K562 (cell line): Measurements from ENCODE around the gene TMEM132D. TPM values are rescaled to one million over a fixed set of nuclear protein-coding genes. Genes with fewer than 3 reads are reported as not detected.
A peak's percentile ranks its signal among the peaks of the same experiment; 100 is the strongest.

Experiments used
- ATAC-seq: fragments of 200-7000 bp; cut with Tn5 transposase; 3 replicates; pipeline ENCODE4 v1.9.1; 2020; ENCODE audit warnings: moderate library complexity
- BruUV-seq: library from RNA; stranded (reverse); fragments of 400-500 nt; replicated peaks from 2 replicates; lab custom pipeline; 2021; lab: Mats Ljungman, UMichigan
- CTCF ChIA-PET: fragments of 300-600 bp; formaldehyde crosslinking; extraction: SDS; loops from one replicate; lab custom pipeline; 2021; ENCODE audit warnings: low intra/inter-chr PET ratio; lab: Yijun Ruan, JAX
- POLR2A ChIA-PET: fragments of 300-600, 350-650 bp; sonication (Branson Sonifier 250); formaldehyde crosslinking; extraction: SDS; loops from one replicate; lab custom pipeline; 2021; ENCODE audit warnings: antibody characterized with exemption, inconsistent platforms; lab: Yijun Ruan, JAX
- DNase-seq, 4 experiments: peaks; one replicate each; pipeline versions ENCODE4 v3.0.0 to v3.0.0-alpha.2; 2011 to 2018; ENCODE audit warnings: low spot score in 3 of 4, mixed read lengths in 3 of 4; ENCODE audit errors: extremely low read depth in 1 of 4
- FAIRE-seq: peaks from 2 replicates; lab custom pipeline; 2011; peaks lifted over from hg19 to GRCh38; lab: Jason Lieb, UNC
- H2AFZ ChIP-seq: 2 replicates; pipeline ENCODE4 v1.6.0; 2011; ENCODE audit warnings: low read depth, low read length, control low read depth, inconsistent platforms
- H3K27ac ChIP-seq: fragments of 200-600 bp; 3 replicates; pipeline ENCODE4 v1.8.0; 2011; ENCODE audit warnings: low read depth, mild to moderate bottlenecking, control low read depth, inconsistent platforms, low read length, moderate library complexity, mixed read lengths; ENCODE audit errors: extremely low read depth
- H3K27me3 ChIP-seq, 2 experiments: fragments of 300-600 bp in 1 of 2; 2 replicates in 1 of 2; 3 replicates in 1 of 2; pipeline versions ENCODE4 v1.6.0 to v1.8.0; 2011; ENCODE audit warnings: inconsistent platforms in 2 of 2, low read length in 2 of 2, mild to moderate bottlenecking in 1 of 2, mixed read lengths in 1 of 2, moderate library complexity in 1 of 2; ENCODE audit not compliant: control insufficient read depth in 2 of 2, insufficient read depth in 2 of 2
- H3K36me3 ChIP-seq: fragments of 300-600 bp; 3 replicates; pipeline ENCODE4 v1.8.0; 2011; ENCODE audit warnings: mild to moderate bottlenecking, low read length, inconsistent platforms; ENCODE audit not compliant: control insufficient read depth, insufficient read depth
- H3K4me1 ChIP-seq, 2 experiments: fragments of 200-600 bp in 1 of 2; replicated peaks in 1 of 2; 2 replicates in 1 of 2; 3 replicates in 1 of 2; pipeline versions ENCODE4 v1.5.1 to v1.8.0; 2011; ENCODE audit warnings: inconsistent platforms in 2 of 2, low read length in 2 of 2, mild to moderate bottlenecking in 1 of 2, mixed read lengths in 1 of 2, moderate library complexity in 1 of 2; ENCODE audit not compliant: control insufficient read depth in 2 of 2, insufficient read depth in 2 of 2
- H3K4me2 ChIP-seq: 2 replicates; pipeline ENCODE4 v1.6.1; 2011; ENCODE audit warnings: low read length, control low read depth, inconsistent platforms, mixed read lengths; ENCODE audit not compliant: insufficient read depth
- H3K4me3 ChIP-seq: fragments of 200-600 bp; sonication (generic), shearing (Covaris generic); 2 replicates; pipeline ENCODE4 v1.5.1; 2016; ENCODE audit warnings: control low read depth, inconsistent platforms
- H3K79me2 ChIP-seq: fragments of 200-600 bp; 3 replicates; pipeline ENCODE4 v1.8.0; 2011; ENCODE audit warnings: low read length, inconsistent platforms; ENCODE audit not compliant: control insufficient read depth, insufficient read depth
- H3K9ac ChIP-seq, 2 experiments: 2 replicates each; pipeline versions ENCODE4 v1.6.0 to v1.6.1; 2011; ENCODE audit warnings: low read depth in 2 of 2, low read length in 2 of 2, control low read depth in 1 of 2, inconsistent platforms in 1 of 2, mild to moderate bottlenecking in 1 of 2, mixed read lengths in 1 of 2; ENCODE audit not compliant: insufficient read depth in 1 of 2
- H3K9me1 ChIP-seq: one replicate; pipeline ENCODE4 v1.6.0; 2011; ENCODE audit warnings: inconsistent platforms, mild to moderate bottlenecking, low read length, moderate library complexity; ENCODE audit not compliant: control insufficient read depth, insufficient read depth
- H3K9me3 ChIP-seq: replicated peaks from 2 replicates; pipeline ENCODE4 v1.5.1; 2011; ENCODE audit warnings: low read depth, low read length, inconsistent platforms; ENCODE audit not compliant: control insufficient read depth, insufficient read depth
- H4K20me1 ChIP-seq: replicated peaks from 2 replicates; pipeline ENCODE4 v1.6.1; 2011; ENCODE audit warnings: low read length, inconsistent platforms, mixed read lengths; ENCODE audit not compliant: control insufficient read depth, insufficient read depth
- CBX3 ChIP-seq, 2 experiments: IDR thresholded peaks; 1 replicate in 1 of 2; 2 replicates in 1 of 2; pipeline ENCODE4 v1.6.1; 2012; ENCODE audit warnings: inconsistent platforms in 2 of 2, low read length in 2 of 2, borderline replicate concordance in 1 of 2, control low read depth in 1 of 2
- ERF ChIP-seq: fragments of 450-650 bp; formaldehyde crosslinking; IDR thresholded peaks from 2 replicates; pipeline ENCODE4 v1.4.0; 2020; ENCODE audit warnings: mild to moderate bottlenecking, mixed read lengths
- PTBP1 ChIP-seq: fragments of 200-400 bp; formaldehyde crosslinking; IDR thresholded peaks from 2 replicates; pipeline ENCODE4 v1.6.1; 2017; ENCODE audit warnings: low read depth, low read length
- RAD21 ChIP-seq, 2 experiments: fragments of 250-450 bp in 1 of 2; fragments of 450-650 bp in 1 of 2; sonication (Bioruptor Pico) in 1 of 2; formaldehyde crosslinking in 1 of 2; IDR thresholded peaks in 1 of 2; conservative IDR thresholded peaks in 1 of 2; 2 replicates each; pipeline versions ENCODE4 v1.4.0 to v1.8.0; 2020 to 2022; ENCODE audit warnings: mild to moderate bottlenecking in 2 of 2, moderate library complexity in 1 of 2
- RBM39 ChIP-seq: fragments of 200-400 bp; formaldehyde crosslinking; optimal IDR thresholded peaks from 2 replicates; pipeline ENCODE3; 2018; ENCODE audit warnings: low read depth, low read length
- WGBS: fragments of 100-300 bp; shearing (Covaris generic); methylation state at CpG from one replicate; pipeline ENCODE4 v1.1.6; 2016; ENCODE audit warnings: low coverage, mixed read lengths; ENCODE audit not compliant: insufficient coverage; ENCODE audit errors: missing lambda C conversion rate; 5-methylcytosine and 5-hydroxymethylcytosine counted together
- in situ Hi-C: fragments of 300-500 bp; cut with MboI; formaldehyde crosslinking; loops from 4 replicates; pipeline ENCODE4 v1.15.0; 2018; ENCODE audit warnings: inconsistent platforms, mixed read lengths
- intact Hi-C: fragments of 100-400 bp; cut with micrococcal nuclease; formaldehyde crosslinking; loops from 2 replicates; pipeline ENCODE4 v1.14.2; 2022
- polyA plus RNA-seq, 8 experiments: library from polyadenylated mRNA; depleted of rRNA in 4 of 8; stranded (reverse) in 5 of 8; unstranded in 3 of 8; fragments of >200 nt; fragmentation: Nextera tagmentation in 2 of 8; fragmentation: Illumina TruSeq in 1 of 8; extraction: Ambion mirVana in 2 of 8; extraction: Trizol in 1 of 8; gene quantifications; 2 replicates each; pipeline versions ENCODE4 v1.2.1 to v1.2.3, GENCODE V29; 2011 to 2014; ENCODE audit warnings: inconsistent platforms in 1 of 8, missing spikeins in 1 of 8
- total RNA-seq, 7 experiments: library from RNA; depleted of rRNA in 6 of 7; stranded (reverse); fragments of >200 nt in 6 of 7; fragmentation: Illumina TruSeq in 2 of 7; extraction: Trizol in 2 of 7; gene quantifications; 2 replicates each; pipeline versions ENCODE4 v1.2.1 to v1.2.3, GENCODE V29; 2011 to 2021; ENCODE audit warnings: low replicate concordance in 1 of 7
- TF ChIP-seq, protein P1 (sequence below), 3 experiments: IDR thresholded peaks in 2 of 3; conservative IDR thresholded peaks in 1 of 3; 2 replicates each; pipeline ENCODE4 v1.5.1; 2011 to 2012; ENCODE audit warnings: low read length in 3 of 3, mild to moderate bottlenecking in 3 of 3, control low read depth in 2 of 3, improper control_type of control experiment in 1 of 3, inconsistent platforms in 1 of 3, low read depth in 1 of 3, mixed read lengths in 1 of 3, moderate library complexity in 1 of 3; ENCODE audit not compliant: insufficient read depth in 2 of 3
- TF ChIP-seq, protein P2 (sequence below): fragments of 250-450 bp; sonication (Bioruptor Pico); IDR thresholded peaks from 2 replicates; pipeline ENCODE4 v1.6.1; 2021; ENCODE audit warnings: mild to moderate bottlenecking

The TMEM132D gene
- total and polyA plus RNA-seq, 9 of the 15 experiments (the other 6 are each of a cell fraction or from before 2014, with no cell fraction given), result not detected

DNA sequence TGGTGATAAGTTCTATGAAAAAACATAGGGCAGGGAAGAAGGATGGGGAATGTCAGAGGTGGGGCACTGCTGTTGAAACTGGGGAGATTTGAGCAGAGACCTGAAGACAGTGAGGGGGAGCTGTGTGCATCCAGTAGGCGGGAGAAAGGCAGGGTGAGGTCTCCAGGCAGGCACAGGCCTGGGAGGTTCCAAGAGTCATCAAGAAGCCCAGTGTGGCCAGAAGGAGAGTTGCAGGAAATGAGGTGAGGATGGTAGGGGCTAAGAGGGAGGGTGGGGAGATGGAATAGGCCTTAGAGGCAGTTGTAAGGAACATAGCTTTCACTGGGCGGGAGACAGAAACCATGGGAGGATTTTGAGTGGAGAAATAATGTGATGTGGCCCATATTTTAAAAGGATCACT, 708.7 kb downstream of the TMEM132D start:
- no peaks in the 10 kb centered on the region for H3K79me2 ChIP-seq
- H3K4me1 ChIP-seq, result no peaks in the 10 kb centered on the region
- POLR2A ChIA-PET, result no interaction called here
- no peaks in the 10 kb centered on the region for H3K9me3 ChIP-seq
- ATAC-seq (no peak), DNase-seq (no peak), FAIRE-seq (no peak)
- no peaks in the 10 kb centered on the region for H3K36me3 ChIP-seq
- no peak overlapping the region for H3K4me2 ChIP-seq
- H3K27ac ChIP-seq, result no peak overlapping the region
- TF ChIP-seq PTBP1, result no peak
- TF ChIP-seq ERF (CRISPR knock-in tag), result no peak
- WGBS, result 4% methylated on average over 2 of the region's 2 CpGs
- H4K20me1 ChIP-seq, result no peaks in the 10 kb centered on the region
- CTCF ChIA-PET, result no interaction called here
- intact Hi-C loops, result no loop called here
- BruUV-seq, result no TSS peak
- no peaks in the 10 kb centered on the region for H3K27me3 ChIP-seq
- in situ Hi-C loops, result loop anchor here (25.0 kb wide), 1 partner anchor 717 kb away; the partner anchor contains the start of gene TMEM132D
- no peak overlapping the region for H3K4me3 ChIP-seq
- no peak overlapping the region for H3K9ac ChIP-seq
- no peaks in the 10 kb centered on the region for H3K9me1 ChIP-seq
- no peak overlapping the region for H2AFZ ChIP-seq

DNA sequence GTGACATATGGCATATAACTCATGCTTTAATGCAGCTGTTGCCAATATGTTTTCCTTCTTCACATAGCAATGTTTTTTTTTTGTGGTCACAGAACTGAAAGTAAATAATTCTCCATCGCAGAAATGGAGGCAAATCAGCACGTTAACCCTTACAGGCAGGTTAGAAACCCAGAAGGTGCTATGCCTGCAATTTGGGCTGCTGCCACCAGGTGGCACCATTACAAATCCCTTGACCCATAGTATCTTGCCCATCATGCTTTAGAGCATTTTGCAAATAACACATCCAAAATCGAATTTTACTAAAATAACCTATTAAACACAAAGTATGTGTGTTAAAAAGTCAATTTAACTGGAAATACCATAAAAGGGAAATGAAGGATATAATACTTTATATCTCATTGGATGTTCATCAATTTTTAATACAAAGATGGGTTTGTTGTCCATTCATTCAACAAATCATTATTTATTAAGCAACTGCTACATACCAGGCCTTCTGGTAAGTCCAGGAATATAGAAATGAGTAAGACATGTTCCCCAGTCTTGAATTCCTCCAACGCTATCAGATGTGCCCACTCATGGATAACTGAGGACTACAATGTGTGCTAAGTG, 710.5 kb downstream of the TMEM132D start:
- Histone ChIP-seq H4K20me1 (no peaks in the 10 kb centered on the region), H3K4me1 (no peaks in the 10 kb centered on the region), H2AFZ (no peak overlapping the region), H3K9me1 (no peaks in the 10 kb centered on the region), H3K4me3 (no peak overlapping the region), H3K9me3 (no peaks in the 10 kb centered on the region), H3K4me2 (no peak overlapping the region), H3K79me2 (no peaks in the 10 kb centered on the region), H3K27ac (no peak overlapping the region), H3K27me3 (no peaks in the 10 kb centered on the region), H3K9ac (no peak overlapping the region), H3K36me3 (no peaks in the 10 kb centered on the region)
- no TSS peak for BruUV-seq
- 7% methylated on average over 4 of the region's 4 CpGs for WGBS
- FAIRE-seq, result peak; percentile 75
- ChIA-PET POLR2A (interaction anchor here (0.6 kb wide), 1 partner anchor 312 kb away, joined by 4 read pairs; no protein-coding TSS in a partner anchor), CTCF (interaction anchor here (1.1 to 1.4 kb wide), 2 partner anchors 718 to 820 kb away, joined by 3 to 7 read pairs; no protein-coding TSS in a partner anchor)
- intact Hi-C loops (loop anchor here (2.0 kb wide), 1 partner anchor 717 kb away; no protein-coding TSS in a partner anchor), in situ Hi-C loops (loop anchor here (25.0 kb wide), 1 partner anchor 719 kb away; the partner anchor contains the start of gene TMEM132D)
- ATAC-seq, result peak; percentile 54; the same call in 1 of the 3 replicates
- DNase-seq, result peak; percentile 57 to 75 (median 66)
- TF ChIP-seq CBX3 (IDR thresholded peaks at IDR 0.05; ENCODE audit: borderline replicate concordance in 1 of 2, low read length in 2 of 2) (peak in 1 of 2 experiments; percentile 86; a peak in 2 of 3 replicates), RBM39 (no peak), RAD21 (CRISPR knock-in tag; conservative IDR thresholded peaks at IDR 0.05 in 1 of 2, IDR thresholded peaks at IDR 0.05 in 1 of 2) (peak in 1 of 2 experiments; percentile 67; a peak in 3 of 4 replicates)
- TF ChIP-seq, protein P1, sequence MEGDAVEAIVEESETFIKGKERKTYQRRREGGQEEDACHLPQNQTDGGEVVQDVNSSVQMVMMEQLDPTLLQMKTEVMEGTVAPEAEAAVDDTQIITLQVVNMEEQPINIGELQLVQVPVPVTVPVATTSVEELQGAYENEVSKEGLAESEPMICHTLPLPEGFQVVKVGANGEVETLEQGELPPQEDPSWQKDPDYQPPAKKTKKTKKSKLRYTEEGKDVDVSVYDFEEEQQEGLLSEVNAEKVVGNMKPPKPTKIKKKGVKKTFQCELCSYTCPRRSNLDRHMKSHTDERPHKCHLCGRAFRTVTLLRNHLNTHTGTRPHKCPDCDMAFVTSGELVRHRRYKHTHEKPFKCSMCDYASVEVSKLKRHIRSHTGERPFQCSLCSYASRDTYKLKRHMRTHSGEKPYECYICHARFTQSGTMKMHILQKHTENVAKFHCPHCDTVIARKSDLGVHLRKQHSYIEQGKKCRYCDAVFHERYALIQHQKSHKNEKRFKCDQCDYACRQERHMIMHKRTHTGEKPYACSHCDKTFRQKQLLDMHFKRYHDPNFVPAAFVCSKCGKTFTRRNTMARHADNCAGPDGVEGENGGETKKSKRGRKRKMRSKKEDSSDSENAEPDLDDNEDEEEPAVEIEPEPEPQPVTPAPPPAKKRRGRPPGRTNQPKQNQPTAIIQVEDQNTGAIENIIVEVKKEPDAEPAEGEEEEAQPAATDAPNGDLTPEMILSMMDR (IDR thresholded peaks at IDR 0.05 in 2 of 3, conservative IDR thresholded peaks at IDR 0.05 in 1 of 3; ENCODE audit: insufficient read depth in 2 of 3, low read depth in 1 of 3, low read length in 3 of 3), result peak; percentile 53 to 83 (median 61); a peak in 5 of 6 replicates
- TF ChIP-seq, protein P2, sequence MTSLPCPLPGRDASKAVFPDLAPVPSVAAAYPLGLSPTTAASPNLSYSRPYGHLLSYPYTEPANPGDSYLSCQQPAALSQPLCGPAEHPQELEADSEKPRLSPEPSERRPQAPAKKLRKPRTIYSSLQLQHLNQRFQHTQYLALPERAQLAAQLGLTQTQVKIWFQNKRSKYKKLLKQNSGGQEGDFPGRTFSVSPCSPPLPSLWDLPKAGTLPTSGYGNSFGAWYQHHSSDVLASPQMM, result no peak
